GM21576 (cell line): Measurements from ENCODE around the gene TBC1D3B.
"Not testable (repeated sequence)": the region's sequence is repeated elsewhere in the genome, so short reads cannot be mapped to it uniquely, and the experiment has no call there.

Experiments used
- ATAC-seq: cut with Tn5 transposase; IDR thresholded peaks from one replicate; pipeline ENCODE4 v1.9.1; 2021; ENCODE audit warnings: mild to moderate bottlenecking, moderate library complexity; ENCODE audit not compliant: unreplicated experiment

The TBC1D3B gene

DNA sequence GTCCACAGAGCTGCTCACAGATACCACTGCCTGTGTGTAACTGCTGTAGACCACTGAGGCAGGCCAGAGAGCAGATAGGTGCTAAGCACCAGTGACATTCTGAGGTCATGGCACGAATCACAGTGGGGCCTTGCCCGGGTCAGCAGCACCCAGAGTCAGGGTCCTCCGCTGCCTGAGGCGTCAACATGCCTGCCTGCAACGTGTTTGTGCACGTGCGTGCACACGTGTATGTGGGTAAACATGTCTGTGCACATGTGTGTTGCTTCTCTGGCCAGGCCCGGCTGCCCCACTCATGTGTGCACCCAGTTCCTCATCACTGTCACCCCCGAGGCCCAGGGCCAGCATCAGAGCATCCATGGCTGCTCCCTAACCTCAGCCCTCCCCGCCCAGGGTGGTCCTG lies at the start of gene TBC1D3B:
TBC1D3B (minus strand) TSS at position 101 of the 400 bp plus-strand sequence. CDS start 1,586 bp downstream, outside the sequence.
- ATAC-seq: not testable (repeated sequence)

DNA sequence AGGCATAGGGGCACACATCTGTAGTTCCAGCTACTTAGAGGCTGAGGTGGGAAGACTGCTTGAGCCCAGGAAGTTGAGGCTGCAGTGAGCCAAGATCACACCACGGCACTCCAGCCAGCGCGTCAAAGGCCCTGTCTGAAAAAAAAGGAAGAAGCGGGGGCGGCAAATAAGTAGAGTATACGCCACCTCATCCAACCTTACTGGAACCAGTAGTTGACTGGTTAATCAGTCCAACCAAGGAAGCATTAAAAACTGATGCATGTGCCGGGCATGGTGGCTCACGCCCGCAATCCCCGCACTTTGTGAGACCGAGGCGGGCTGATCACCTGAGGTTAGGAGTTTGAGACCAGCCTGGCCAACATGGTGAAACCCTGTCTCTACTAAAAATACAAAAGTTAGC lies 46.5 kb upstream of the TBC1D3B start:
- not testable (repeated sequence) for ATAC-seq

GRCh38 chr17:36221581-36222100 lies 45.2 kb upstream of the TBC1D3B start:
- ATAC-seq: not testable (repeated sequence)

GRCh38 chr17:36220737-36221580 lies 44.5 kb upstream of the TBC1D3B start:
- not testable (repeated sequence) for ATAC-seq

- ATAC-seq: not testable (repeated sequence)
Measured at GRCh38 chr17:36219556-36219955, 43.1 kb upstream of the TBC1D3B start.

DNA sequence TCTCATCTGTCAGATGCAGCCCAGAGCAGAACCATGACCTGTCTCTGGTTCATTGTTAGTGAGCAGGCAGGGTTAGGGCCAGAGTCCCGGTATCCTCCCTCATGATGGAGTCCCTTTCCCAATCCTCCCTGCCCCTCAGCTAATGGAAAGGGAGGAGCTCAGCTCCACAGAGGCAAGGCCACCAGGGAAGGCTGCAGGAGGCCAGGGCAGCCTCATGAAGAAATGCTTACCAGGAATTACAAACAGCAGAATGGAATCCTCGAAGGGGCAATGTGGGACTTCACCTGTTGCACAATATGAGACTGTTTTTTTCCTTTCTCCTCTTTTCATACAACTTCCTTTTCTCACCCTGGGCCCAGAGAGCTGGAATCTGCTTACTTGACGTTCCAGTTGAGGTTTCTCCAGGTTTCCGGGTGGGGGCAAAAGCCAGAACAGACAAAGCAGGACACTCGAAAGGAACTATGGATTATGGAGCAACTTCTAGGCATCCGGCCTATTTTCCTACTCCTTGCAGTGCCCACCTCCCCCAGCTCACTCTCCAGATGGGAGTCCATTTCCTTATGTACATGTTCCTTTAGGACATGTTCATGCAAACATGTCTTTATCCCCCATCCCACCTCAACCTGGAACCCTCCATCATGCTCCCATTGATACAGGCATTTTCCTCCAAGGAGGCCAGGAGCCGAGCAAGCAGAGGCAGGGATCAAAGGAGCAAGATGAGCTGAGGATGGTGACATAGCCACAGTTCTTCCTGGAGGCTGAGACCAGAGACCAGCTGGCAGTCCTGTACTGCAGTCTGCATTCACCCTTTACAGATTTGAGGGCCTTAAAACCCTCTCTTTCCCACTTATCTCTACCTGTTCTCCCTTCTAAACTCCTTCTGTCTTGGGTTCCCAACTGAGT lies 39.2 kb upstream of the TBC1D3B start:
- ATAC-seq: not testable (repeated sequence)

DNA sequence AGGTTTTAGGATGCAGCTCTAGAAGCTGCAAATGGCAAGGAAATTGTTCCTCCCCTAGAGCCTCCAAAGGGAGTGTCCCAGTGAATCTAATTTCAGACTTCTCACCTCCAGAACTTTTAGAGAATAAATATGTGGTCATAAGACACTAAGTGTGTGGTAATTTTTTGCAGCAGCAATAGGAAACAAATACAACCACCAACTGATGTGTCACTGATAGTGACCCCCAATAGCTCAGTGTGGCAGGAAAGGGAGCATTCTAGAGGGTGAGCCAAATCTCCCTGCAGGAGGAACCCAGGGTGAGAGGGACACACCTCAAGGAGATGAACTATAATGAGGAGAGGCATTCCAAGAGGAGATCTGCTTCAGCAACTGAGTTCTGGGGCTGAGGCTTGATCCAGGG lies 38.5 kb upstream of the TBC1D3B start:
- no peak for ATAC-seq

GRCh38 chr17:36213695-36214094 lies 37.3 kb upstream of the TBC1D3B start:
- ATAC-seq: no peak

DNA sequence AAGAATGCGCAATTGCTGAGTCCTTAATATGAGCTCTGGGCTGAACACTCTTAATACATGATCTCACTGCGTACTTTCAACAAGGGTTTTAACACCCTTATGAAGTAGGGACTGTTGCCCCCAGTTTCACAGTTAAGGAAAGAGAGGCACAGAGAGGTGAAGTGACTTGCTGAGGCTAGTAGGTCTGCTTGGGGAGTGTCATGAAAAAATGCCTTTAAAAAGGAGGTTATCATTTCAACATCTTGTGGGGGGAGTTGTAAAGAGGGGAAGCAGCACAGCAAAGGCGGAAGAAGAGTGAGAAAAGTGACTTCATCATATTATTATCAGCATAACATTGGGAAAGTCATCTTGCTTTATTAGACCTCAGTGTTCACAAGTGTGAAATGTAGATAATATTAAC lies 36.5 kb upstream of the TBC1D3B start:
- no peak for ATAC-seq

DNA sequence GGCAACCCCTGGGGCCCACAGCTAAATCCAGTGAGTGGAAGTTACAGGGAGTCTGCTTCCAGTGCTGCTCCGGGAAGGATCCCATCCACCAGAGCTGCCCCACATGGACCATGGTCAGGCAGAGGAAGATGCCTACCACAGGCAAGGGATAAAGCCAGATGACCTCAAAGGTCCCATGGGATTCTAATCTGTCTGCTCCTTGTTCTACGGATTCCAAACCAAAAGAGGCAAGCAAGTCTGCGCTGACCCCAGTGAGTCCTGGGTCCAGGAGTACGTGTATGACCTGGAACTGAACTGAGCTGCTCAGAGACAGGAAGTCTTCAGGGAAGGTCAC lies 35.8 kb upstream of the TBC1D3B start:
- ATAC-seq: no peak

- ATAC-seq: not testable (repeated sequence)
Measured at GRCh38 chr17:36211484-36212271, 35.2 kb upstream of the TBC1D3B start.

DNA sequence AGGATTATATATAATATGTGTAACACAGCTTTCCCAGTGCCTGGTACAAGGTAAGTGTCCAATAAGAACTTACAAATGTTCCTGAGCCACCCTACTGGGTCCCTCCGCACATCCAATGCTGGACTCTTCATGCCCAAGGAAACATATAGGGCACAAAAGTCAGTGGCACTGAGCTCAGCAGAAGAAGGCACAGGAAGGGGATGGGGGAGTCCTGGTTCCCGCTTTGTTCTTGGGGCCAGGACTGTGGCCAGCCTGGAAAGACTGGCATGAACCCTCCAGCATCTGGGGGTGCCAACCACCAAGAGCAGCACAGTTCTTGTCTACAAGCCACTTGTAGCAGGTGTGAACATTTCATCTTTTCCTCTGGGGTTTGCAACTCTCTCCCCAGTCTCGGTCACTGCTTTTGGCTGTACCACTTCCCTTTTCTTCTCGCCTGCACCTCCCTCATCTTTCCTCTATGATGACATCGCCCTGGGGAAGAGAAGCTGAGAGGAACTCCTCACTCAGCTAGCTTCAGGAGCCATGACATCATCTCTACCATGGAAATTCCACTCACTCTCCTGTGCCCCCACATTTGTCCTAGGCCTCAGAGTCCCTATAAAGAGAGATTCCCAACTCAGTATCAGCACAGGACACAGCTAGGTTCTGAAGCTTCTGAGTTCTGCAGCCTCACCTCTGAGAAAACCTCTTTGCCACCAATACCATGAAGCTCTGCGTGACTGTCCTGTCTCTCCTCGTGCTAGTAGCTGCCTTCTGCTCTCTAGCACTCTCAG lies 34.2 kb upstream of the TBC1D3B start, which contains the start of gene CCL4L2:
CCL4L2 (plus strand) TSS at position 625 of the 773 bp plus-strand sequence.
- ATAC-seq: peak; percentile 66

- no peak for ATAC-seq
Measured at GRCh38 chr17:36209575-36209974, 33.1 kb upstream of the TBC1D3B start.

DNA sequence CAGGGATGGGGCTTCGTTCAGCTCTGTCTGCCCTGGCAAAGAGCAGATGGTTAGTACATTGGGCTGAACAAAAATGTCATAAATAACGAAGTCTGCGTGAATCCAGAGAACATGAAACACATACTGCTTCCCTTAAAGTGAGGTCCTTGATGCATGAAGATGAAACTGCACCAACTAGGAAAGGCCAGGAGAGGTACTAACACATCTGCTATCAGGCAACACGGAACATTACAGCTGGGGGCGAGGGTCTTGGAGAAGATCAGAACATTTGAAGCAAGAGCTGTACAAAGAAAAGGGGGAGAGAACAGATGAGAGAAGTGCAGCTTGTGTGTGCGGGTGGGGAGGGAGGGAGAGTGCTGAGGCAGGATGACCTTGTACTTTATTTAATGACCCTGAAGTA lies 30.9 kb upstream of the TBC1D3B start:
- ATAC-seq: not testable (repeated sequence)

- ATAC-seq: not testable (repeated sequence)
Measured at GRCh38 chr17:36206486-36206821, 30.0 kb upstream of the TBC1D3B start.

GRCh38 chr17:36205637-36206485 lies 29.4 kb upstream of the TBC1D3B start:
- ATAC-seq: peak; percentile 18

DNA sequence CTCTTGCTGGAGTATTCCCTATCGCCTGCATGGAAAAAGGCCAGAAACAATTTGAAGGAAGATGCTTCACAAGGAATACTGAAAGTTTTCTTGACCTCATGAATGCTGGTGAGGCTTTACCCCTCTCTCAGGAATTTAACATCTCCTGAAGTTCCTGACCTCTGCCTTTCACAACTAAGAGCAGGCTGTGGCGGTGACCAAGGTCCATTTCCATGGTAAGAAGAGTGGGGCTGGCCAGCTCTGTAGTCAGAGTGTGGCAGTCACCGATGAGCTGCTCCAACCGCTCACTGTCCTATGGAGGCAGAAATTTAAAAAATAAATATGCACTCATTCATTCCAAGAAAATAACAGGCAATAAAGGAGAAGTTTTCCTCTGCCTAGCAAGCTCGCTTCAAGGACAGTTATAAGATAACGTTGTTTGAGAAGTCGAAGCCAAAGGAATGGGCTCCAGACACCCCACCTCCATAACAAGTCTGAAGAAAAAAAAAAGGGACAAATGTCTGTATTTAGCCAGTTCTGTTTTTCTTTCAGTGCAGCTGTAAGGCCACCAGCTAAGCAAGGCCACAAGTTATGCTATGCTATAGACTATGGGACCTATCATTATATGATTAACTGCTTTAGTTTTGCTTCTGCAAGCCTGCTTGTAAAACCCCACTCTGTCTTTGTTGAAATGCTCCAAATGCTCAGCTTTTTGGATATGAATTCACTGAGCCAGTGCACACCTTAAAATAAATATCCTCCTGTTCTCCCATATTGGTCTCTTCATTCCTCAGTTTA lies 28.5 kb upstream of the TBC1D3B start:
- no peak for ATAC-seq

DNA sequence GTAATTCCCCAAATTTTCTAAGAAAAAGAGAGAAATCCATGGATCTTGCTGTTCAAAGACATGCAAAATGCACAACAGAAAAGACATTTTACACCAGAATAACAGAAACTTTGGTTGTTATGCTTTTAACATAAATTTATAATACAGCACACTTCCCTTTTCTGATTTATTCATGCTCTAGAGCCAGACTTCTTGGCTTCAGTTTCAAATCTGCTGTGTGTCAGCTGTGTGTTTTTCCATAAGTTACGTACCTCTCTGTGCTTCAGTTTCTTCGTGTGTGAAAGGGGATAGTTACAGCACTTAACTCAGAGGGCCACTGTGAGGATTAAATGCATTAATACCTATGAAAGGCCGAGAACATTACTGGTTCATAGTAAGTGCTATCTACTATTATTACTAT lies 26.9 kb upstream of the TBC1D3B start:
- ATAC-seq: no peak
